Smooth muscle cell (in vitro differentiated cells): ENCODE data around the gene C12orf75. TPM values are rescaled to one million over a fixed set of nuclear protein-coding genes. Genes with fewer than 3 reads are reported as not detected.

ENCODE experiments used
- DNase-seq: peaks from one replicate; lab custom pipeline; 2025; ENCODE audit not compliant: unreplicated experiment; lab: John Stamatoyannopoulos, UW
- H2AFZ ChIP-seq: fragments of 200-600 bp; sonication (generic); 2 replicates; pipeline ENCODE4 v1.6.0; 2016; ENCODE audit warnings: antibody characterized with exemption, low read depth, mild to moderate bottlenecking
- H3F3A ChIP-seq: fragments of 200-600 bp; sonication (generic); 2 replicates; pipeline ENCODE4 v1.6.0; 2017; ENCODE audit warnings: antibody characterized with exemption, low read depth
- H3K27ac ChIP-seq: fragments of 200-600 bp; sonication (generic); 2 replicates; pipeline ENCODE4 v1.5.1; 2016; ENCODE audit warnings: low read depth, mild to moderate bottlenecking
- H3K27me3 ChIP-seq: fragments of 200-600 bp; sonication (generic); 2 replicates; pipeline ENCODE4 v1.6.1; 2016; ENCODE audit warnings: low read depth, mild to moderate bottlenecking
- H3K36me3 ChIP-seq: fragments of 200-600 bp; sonication (generic); 2 replicates; pipeline ENCODE4 v1.5.1; 2016; ENCODE audit warnings: low read depth
- H3K4me1 ChIP-seq: fragments of 200-600 bp; sonication (generic); 2 replicates; pipeline ENCODE4 v1.5.1; 2016; ENCODE audit warnings: low read depth
- H3K4me2 ChIP-seq: fragments of 200-600 bp; sonication (generic); 2 replicates; pipeline ENCODE4 v1.6.0; 2016; ENCODE audit warnings: mild to moderate bottlenecking
- H3K4me3 ChIP-seq: fragments of 200-600 bp; sonication (generic); 2 replicates; pipeline ENCODE4 v1.5.1; 2016; ENCODE audit warnings: mild to moderate bottlenecking
- H3K79me2 ChIP-seq: fragments of 200-600 bp; sonication (generic); 2 replicates; pipeline ENCODE4 v1.6.0; 2016; ENCODE audit warnings: low read depth, mild to moderate bottlenecking
- H3K9ac ChIP-seq: fragments of 200-600 bp; sonication (generic); 2 replicates; pipeline ENCODE4 v1.6.0; 2016; ENCODE audit warnings: low read depth
- H3K9me3 ChIP-seq: fragments of 200-600 bp; sonication (generic); replicated peaks from 2 replicates; pipeline ENCODE4 v1.5.1; 2016; ENCODE audit warnings: low read depth
- H4K20me1 ChIP-seq: fragments of 200-600 bp; sonication (generic); 2 replicates; pipeline ENCODE4 v1.6.0; 2016; ENCODE audit warnings: low read depth
- CTCF ChIP-seq: fragments of 200-600 bp; sonication (generic); IDR thresholded peaks from 2 replicates; pipeline ENCODE4 v1.5.1; 2017; ENCODE audit warnings: borderline replicate concordance, mild to moderate bottlenecking, antibody characterized with exemption; ENCODE audit not compliant: insufficient read depth, poor library complexity, severe bottlenecking
- WGBS: methylation state at CpG from one replicate; pipeline ENCODE4 v1.1.7; 2016; ENCODE audit warnings: low lambda C conversion rate; 5-methylcytosine and 5-hydroxymethylcytosine counted together
- polyA plus RNA-seq: library from polyadenylated mRNA; unstranded; fragments of >200 nt; fragmentation: Nextera tagmentation; extraction: Ambion mirVana; gene quantifications from 2 replicates; pipeline ENCODE4 v1.2.1, GENCODE V29; 2016
- total RNA-seq: library from RNA; depleted of rRNA; stranded (reverse); fragments of >200 nt; gene quantifications from 2 replicates; pipeline ENCODE4 v1.2.3, GENCODE V29; 2014

C12orf75 gene
- total and polyA plus RNA-seq, 2 experiments from 2014 or later, result 201 to 309 TPM

DNA sequence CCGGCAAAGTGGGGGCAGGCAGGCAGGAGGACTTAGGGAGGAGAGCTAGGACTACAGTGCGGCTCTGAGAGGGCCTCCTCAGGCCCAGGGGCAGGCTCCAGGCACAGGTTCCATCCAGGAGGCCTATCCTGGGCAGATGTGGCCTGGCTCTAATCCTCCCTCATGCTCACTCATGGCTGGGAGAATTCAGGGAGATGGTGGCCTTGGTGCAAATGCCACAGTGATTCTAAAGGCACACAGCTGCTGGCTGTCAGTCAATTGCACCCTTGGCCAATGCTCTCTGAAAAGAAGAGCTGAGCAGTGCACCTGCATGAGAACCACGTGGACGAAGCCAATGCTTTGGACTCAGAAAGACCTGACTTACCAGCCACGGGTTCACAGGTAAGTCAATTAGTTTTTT, 89.6 kb downstream of the C12orf75 start:
- Histone ChIP-seq H3K27ac (no peak overlapping the region), H3K79me2 (no peaks in the 10 kb centered on the region), H2AFZ (no peak overlapping the region), H4K20me1 (no peaks in the 10 kb centered on the region), H3K27me3 (no peaks in the 10 kb centered on the region), H3K9me3 (no peaks in the 10 kb centered on the region), H3K4me1 (peaks cover 8% of the 10 kb centered on the region), H3K36me3 (no peaks in the 10 kb centered on the region), H3F3A (peaks cover 4% of the 10 kb centered on the region), H3K9ac (no peak overlapping the region), H3K4me2 (no peak overlapping the region), H3K4me3 (no peak overlapping the region)
- TF ChIP-seq CTCF, result no peak
- no peak for DNase-seq
- WGBS, result 89% methylated on average over 5 of the region's 5 CpGs

DNA sequence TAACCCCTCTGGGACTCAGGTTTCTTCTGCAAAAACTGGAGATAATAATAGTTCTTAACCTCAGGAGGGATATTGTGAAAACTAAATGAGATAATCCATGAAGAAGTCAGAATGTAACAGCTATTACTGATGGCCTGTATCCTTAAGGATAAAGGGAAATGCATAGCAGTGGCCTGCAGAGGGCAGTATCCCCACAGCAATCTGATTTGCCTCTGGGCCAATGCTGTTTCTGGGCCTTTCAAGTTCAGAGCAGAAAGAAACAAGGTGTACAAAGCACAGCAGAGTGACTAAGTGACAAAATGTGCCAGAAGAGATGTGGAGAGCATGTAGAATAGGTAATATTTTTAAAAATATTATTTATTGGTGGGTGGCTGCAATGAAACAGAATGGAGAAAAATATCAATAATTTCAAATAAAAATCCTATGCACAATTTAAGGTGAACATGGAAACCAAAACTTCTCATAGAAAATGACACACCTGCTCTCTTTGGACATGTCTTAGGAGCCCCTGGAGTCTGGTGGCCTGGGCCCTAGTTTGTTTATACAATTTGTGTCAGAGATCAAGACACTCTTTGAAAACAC, 90.3 kb downstream of the C12orf75 start:
- H3F3A ChIP-seq, result peaks cover 4% of the 10 kb centered on the region
- H3K36me3 ChIP-seq, result no peaks in the 10 kb centered on the region
- peak; percentile 94 for TF ChIP-seq CTCF
- H4K20me1 ChIP-seq, result no peaks in the 10 kb centered on the region
- no peak overlapping the region for H3K4me2 ChIP-seq
- peak; percentile 11 for DNase-seq
- peaks cover 8% of the 10 kb centered on the region for H3K4me1 ChIP-seq
- no peak overlapping the region for H3K27ac ChIP-seq
- H2AFZ ChIP-seq, result no peak overlapping the region
- H3K9me3 ChIP-seq, result no peaks in the 10 kb centered on the region
- no peak overlapping the region for H3K4me3 ChIP-seq
- no peak overlapping the region for H3K9ac ChIP-seq
- no peaks in the 10 kb centered on the region for H3K27me3 ChIP-seq
- H3K79me2 ChIP-seq, result no peaks in the 10 kb centered on the region

Other genes starting within 250 kb of the C12orf75 start
- gene ALDH1L2, start 246.2 kb upstream of the C12orf75 start, total RNA-seq, result 28.1 and 34.5 TPM in 2 replicates
- gene ALDH1L2, start 246.2 kb upstream of the C12orf75 start, polyA plus RNA-seq, result 14.8 and 25.3 TPM in 2 replicates
- gene WASHC4, start 223.0 kb upstream of the C12orf75 start, total RNA-seq, result 76.1 and 95.9 TPM in 2 replicates
- gene WASHC4, start 223.0 kb upstream of the C12orf75 start, polyA plus RNA-seq, result 26.9 and 36.1 TPM in 2 replicates
- 19.8 and 32.8 TPM in 2 replicates for gene APPL2, start 94.5 kb upstream of the C12orf75 start, total RNA-seq
- gene APPL2, start 94.5 kb upstream of the C12orf75 start, polyA plus RNA-seq, result 17.7 and 22.4 TPM in 2 replicates